ENCODE results near the gene AHNAK. TPM values are rescaled to one million over a fixed set of nuclear protein-coding genes. Genes with fewer than 3 reads are reported as not detected.
A peak's percentile ranks its signal among the peaks of the same experiment; 100 is the strongest.

Gene AHNAK
- total RNA-seq, 3 donors from 2014 or later, result 473 to 1,283 (median 535) TPM

GRCh38 chr11:62438641-62439040 is 108.0 kb downstream of the AHNAK start:
- peak; percentile 44 for ATAC-seq
- Histone ChIP-seq H3K4me1 (ENCODE audit: low read depth) (peaks cover 7% of the 10 kb centered on the region), H3K36me3 (ENCODE audit: low read depth) (no peaks in the 10 kb centered on the region), H3K9me3 (no peaks in the 10 kb centered on the region), H3K4me3 (no peak overlapping the region)
- intact Hi-C loops (cut with DNase I, micrococcal nuclease), result no loop called here
- no peak for TF ChIP-seq CTCF (IDR thresholded peaks at IDR 0.05)
- no peak for DNase-seq

GRCh38 chr11:62437616-62438015 is 109.0 kb downstream of the AHNAK start:
- ATAC-seq (no peak), DNase-seq (no peak)
- no peak overlapping the region for H3K4me3 ChIP-seq
- H3K9me3 ChIP-seq, result no peaks in the 10 kb centered on the region
- H3K4me1 ChIP-seq (ENCODE audit: low read depth), result peaks cover 13% of the 10 kb centered on the region
- intact Hi-C loops (cut with DNase I, micrococcal nuclease), result no loop called here
- no peaks in the 10 kb centered on the region for H3K36me3 ChIP-seq (ENCODE audit: low read depth)
- TF ChIP-seq CTCF (IDR thresholded peaks at IDR 0.05), result no peak

- intact Hi-C loops (cut with DNase I, micrococcal nuclease), result no loop called here
- DNase-seq (no peak), ATAC-seq (peak; percentile 60)
- TF ChIP-seq CTCF (IDR thresholded peaks at IDR 0.05), result no peak
- no peaks in the 10 kb centered on the region for H3K9me3 ChIP-seq
- H3K36me3 ChIP-seq (ENCODE audit: low read depth), result no peaks in the 10 kb centered on the region
- no peak overlapping the region for H3K4me3 ChIP-seq
- H3K4me1 ChIP-seq (ENCODE audit: low read depth), result peaks cover 15% of the 10 kb centered on the region
Measured at GRCh38 chr11:62435846-62436660, 110.6 kb downstream of the AHNAK start.

GRCh38 chr11:62433904-62434276 is 112.7 kb downstream of the AHNAK start:
- TF ChIP-seq CTCF (IDR thresholded peaks at IDR 0.05), result no peak
- no peak for DNase-seq
- no peaks in the 10 kb centered on the region for H3K9me3 ChIP-seq
- peaks cover 9% of the 10 kb centered on the region for H3K4me1 ChIP-seq (ENCODE audit: low read depth)
- no peaks in the 10 kb centered on the region for H3K36me3 ChIP-seq (ENCODE audit: low read depth)
- ATAC-seq, result peak; percentile 19
- no peak overlapping the region for H3K4me3 ChIP-seq
- intact Hi-C loops (cut with DNase I, micrococcal nuclease), result no loop called here

- intact Hi-C loops (cut with DNase I, micrococcal nuclease), result no loop called here
- Histone ChIP-seq H3K9me3 (no peaks in the 10 kb centered on the region), H3K4me1 (ENCODE audit: low read depth) (peaks cover 9% of the 10 kb centered on the region), H3K4me3 (no peak overlapping the region), H3K36me3 (ENCODE audit: low read depth) (no peaks in the 10 kb centered on the region)
- no peak for TF ChIP-seq CTCF (IDR thresholded peaks at IDR 0.05)
- ATAC-seq (peak; percentile 36), DNase-seq (peak in 1 of 3 donors; percentile 23)
Measured at GRCh38 chr11:62433141-62433903, 113.3 kb downstream of the AHNAK start.

All from mucosa of descending colon (tissue), 3 donors.